Measurements from ENCODE around the gene TIMP3.

DNA sequence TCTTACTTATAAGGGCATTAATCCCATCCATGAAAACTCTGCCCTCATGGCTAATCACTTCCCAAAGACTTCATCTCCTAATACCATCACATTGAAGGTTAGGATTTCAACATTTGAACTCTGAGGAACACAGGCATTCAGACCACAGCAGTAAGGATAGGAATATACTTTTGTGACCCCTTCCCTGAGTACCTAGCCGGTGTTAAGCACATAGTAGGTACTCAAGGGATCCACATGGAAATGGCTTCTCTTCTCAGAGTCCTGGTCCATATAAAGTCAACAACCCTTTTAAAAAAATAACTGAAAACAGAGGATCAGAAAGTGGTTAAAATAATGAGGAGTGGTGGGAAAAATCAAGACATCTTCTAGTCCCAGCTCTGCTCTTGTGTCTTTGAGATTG lies 78.0 kb downstream of the TIMP3 start:
- TF ChIP-seq, protein P1, sequence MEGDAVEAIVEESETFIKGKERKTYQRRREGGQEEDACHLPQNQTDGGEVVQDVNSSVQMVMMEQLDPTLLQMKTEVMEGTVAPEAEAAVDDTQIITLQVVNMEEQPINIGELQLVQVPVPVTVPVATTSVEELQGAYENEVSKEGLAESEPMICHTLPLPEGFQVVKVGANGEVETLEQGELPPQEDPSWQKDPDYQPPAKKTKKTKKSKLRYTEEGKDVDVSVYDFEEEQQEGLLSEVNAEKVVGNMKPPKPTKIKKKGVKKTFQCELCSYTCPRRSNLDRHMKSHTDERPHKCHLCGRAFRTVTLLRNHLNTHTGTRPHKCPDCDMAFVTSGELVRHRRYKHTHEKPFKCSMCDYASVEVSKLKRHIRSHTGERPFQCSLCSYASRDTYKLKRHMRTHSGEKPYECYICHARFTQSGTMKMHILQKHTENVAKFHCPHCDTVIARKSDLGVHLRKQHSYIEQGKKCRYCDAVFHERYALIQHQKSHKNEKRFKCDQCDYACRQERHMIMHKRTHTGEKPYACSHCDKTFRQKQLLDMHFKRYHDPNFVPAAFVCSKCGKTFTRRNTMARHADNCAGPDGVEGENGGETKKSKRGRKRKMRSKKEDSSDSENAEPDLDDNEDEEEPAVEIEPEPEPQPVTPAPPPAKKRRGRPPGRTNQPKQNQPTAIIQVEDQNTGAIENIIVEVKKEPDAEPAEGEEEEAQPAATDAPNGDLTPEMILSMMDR (IDR thresholded peaks at IDR 0.05; ENCODE audit: borderline replicate concordance, extremely low read depth, low read length, poor library complexity, severe bottlenecking) = no peak
- no peak for TF ChIP-seq EZH2 (IDR thresholded peaks at IDR 0.05; ENCODE audit: borderline replicate concordance, low read depth, low read length, severe bottlenecking)
